ENCODE results near the gene HP1BP3.

The HP1BP3 gene

DNA sequence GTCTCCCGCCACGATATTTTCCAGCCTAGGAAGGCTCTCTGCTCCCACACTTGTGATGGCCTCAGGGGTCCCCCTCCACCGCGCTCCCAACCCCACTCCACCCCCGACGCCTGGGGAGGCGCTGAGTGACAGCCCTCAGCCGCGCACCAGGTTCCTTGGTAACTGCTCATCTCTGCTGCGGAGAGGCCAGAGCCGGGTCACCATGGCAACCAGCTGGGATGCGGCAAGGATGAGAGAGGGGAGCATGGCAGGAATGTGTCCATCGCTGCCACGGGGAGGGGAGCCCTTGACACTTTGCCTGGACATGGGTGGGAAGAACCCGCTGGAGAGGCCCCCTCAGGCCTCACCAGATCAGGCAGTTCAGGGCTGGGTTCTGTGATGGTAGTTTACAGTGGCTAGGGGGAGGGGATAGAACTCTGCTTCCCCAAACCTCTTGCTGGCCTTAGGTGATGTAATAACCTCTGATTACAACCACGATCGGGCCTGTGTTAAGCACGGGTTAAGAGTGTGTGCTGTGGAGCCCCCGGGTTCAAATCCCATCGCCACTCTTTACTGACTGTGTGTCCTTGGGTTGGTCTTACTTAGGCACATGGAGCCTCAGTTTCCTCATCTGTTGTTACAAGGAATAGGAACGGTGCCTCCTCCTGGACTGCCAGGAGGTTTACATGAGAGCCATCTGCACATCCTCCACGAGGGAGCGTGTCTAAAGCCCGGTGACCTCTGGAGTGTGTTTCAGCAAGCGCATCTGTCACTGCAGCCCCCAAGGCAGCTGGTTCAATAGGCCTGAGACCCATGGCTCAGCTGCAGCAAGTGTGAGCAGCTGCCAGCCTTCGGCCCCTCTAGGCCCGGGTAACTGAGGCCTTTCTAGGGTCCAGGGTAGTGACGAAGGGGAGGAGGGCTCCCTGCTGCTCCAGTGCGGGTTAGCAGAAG, 75.6 kb downstream of the HP1BP3 start:
- DNase-seq (ENCODE audit: low read depth), result no peak

DNA sequence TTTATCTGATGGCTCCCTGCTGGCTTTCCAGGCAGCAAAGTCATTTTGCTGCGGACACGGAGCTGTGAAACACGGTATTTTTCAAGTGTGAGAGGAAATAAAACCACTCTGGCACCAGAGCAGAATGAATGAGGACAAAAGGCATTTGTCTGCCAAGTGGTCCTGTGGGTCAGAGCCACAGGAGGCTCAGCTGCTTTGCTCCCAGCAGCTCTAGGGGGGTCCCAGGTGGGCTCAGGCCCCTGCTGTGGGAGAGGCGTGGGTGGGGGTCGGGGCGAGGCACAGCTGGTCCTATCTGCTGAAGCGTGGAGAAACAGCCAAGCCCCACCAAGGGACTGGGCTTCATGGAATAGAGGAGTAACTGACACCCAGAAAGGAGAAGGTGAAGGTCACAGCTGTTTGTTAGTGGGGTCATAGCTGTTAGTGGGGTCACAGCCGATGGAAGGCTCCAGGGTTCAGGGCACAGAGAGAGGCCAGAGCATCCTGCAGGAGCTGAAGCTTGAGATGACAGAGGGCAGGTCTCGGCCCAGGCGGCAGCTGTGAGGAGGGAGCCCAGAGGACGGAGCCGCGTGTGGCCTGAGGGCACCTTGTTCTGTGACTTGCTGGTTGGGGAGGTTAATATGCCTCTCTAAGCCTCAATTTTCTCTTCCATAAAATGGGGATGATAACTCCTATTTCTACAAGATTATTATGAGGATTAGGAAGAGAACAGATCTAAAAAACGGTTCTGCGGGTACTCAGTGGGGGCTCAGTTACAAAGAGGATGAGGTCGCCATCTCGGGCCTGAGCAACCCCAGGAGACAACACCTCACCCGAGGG, 76.4 kb downstream of the HP1BP3 start:
- DNase-seq (ENCODE audit: low read depth), result no peak

DNA sequence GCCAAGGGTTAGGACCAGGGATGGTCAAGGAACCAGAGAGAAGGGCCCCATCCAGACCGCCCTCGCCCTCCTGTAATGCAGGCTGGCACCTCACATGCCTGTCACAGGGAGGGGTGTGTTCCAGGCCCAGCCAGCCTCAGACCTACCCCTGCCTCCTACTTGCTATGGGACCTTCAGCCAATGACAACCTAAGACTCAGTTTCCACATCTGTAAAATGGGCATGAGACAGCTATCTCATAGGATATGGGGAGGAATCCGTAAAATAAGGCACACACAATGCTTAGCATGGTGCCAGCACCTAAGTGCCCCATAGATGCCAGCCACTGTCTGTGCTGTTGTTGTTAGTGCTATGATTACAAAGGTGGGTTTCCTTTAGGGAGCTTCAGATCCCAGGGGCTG, 77.2 kb downstream of the HP1BP3 start:
- DNase-seq (ENCODE audit: low read depth), result no peak

DNA sequence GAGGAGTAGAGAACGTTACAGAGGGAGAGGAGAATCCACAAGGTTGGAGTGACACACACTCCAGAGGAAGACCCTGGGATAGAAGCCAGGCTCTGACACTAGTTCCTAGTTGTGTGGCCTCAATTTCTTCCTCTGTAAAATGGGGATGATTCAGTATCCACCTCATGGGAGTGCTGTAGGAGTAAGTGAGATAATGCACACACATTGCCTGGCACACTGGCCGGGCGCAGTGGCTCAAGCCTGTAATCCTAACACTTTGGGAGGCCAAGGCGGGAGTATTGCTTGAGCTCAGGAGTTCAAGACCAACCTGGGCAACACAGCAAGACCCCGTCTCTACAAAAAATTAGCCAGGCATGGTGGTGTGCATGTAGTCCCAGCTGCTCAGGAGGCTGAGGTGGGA, 78.2 kb downstream of the HP1BP3 start:
- no peak for DNase-seq (ENCODE audit: low read depth)

DNA sequence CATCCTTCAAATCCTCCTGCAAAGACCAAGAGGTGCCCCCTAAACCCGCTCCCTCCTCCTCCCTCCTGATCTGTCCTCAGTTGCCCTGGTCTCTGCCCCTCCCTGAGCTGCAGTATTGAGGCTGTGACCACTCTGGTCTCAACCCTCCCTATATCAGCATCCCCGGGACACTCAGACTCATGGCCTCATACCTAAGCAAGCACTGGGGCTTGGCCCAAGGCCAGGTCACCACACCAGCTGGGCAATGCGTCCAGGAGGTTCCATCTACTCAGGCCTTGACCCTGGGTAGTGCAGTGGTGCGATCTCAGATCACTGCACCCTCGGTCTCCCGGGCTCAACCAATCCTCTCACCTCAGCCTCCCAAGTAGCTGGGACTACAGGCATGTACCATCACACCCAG, 79.0 kb downstream of the HP1BP3 start:
- DNase-seq (ENCODE audit: low read depth), result no peak

DNA sequence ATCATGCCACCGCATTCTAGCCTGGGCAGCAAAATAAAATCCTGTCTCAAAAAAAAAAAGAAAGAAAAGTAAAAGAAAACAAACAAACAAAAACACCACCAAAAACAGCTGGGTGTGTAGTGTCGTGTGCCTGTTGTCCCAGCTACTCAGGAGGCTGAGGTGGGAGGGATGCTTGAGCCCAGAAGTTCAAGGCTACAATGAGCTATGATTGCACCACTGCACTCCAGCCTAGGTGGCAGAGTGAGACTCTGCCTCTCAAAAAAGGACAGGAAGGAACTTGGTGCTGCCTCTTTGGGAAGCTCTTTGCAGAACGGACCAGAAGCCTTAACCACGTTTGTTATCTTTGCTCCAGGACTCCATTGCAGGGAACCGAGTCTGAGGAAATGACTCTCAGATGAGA, 80.3 kb downstream of the HP1BP3 start:
- no peak for DNase-seq (ENCODE audit: low read depth)

DNA sequence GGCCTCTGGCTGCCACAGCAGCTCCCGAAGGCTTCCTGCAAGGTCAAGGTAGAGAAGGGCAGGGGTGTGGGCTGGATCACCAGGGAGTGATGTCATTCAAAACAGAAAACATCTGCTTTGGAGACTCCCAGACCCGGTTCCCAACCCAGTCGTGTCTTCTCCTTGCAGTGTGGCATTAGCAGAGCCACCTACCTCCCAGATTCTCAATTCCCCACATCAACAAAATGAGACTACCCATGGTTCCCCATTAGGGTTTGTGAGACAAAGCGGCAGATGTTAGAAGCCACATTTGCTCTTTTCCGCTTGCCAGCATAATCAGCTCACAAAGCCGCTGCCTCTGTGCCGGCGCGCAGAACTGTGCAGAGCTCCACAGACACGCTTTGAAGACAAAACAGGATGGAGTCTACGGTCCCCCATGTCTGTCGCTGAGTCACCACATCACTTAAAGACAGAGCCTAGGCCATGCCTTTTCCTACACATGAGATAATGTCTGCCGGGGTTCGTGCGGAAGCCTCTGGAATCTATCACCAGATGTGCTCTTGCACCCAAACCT, 81.8 kb downstream of the HP1BP3 start:
- DNase-seq (ENCODE audit: low read depth), result no peak

DNA sequence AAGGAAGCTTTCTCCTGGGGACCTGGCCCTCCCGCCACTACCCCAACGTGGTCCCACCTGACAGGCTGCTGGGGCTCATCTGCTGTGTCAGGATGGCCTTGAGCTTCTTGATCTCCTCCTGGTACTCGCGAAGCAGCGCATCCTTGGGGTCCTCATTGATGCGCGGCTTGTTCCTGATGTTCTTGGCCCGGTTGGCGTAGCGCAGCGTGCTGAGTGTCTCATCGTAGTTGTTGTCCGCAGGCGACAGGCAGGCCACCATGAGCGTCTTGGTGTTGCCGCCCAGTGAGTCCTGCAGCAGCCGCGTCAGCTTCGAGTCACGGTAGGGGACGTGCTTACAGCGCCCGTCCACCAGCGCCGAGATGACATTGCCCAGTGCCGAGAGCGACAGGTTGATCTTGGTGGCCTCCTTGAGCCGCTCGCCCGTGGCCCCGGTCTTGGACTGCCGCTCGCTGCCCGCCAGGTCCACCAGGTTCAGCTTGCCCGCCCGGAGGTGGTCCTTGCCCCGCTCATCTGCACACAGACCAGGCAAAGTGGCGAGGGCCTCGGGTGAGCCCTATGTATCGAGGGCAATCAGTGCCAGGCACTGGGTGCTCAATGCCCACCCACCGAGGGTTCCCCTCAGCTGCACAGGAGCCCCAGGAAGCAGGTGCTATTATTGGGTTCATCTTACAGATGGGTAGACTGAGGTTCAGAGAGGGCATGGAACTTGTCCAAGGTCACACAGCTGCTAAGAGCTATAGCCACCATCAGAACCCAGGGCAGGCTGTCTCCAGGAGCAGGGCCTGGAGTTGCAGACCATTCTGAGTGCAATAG, 82.5 kb downstream of the HP1BP3 start:
- DNase-seq (ENCODE audit: low read depth), result no peak

DNA sequence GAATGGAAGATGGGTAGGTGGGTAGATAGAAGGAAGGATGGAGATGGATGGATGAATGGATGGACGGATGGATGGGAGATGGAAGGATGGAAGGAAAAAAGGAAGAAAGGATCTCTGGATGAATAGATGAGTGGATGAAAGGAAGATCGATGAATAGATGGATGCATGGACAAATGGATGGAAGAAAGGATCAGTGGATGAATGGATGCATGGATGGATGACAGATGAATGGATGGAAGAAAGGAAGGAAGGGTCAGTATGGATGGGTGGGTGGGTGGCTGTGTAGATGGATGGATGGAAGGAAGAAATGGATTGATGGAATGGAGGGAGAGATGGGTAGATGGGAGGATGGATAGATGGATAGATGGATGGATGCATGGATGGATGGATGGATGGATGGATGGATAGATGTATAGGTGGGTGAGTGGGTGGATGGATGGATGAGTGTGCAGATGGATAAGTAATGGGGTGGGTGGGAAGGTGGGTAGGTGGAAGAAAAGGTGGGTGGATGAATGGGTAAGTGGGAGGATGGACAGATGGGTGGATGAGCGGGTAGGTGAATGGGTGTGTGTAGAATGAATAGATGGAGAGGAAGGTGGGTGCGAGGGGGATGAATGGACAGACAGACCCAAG, 83.9 kb downstream of the HP1BP3 start:
- no peak for DNase-seq (ENCODE audit: low read depth)

DNA sequence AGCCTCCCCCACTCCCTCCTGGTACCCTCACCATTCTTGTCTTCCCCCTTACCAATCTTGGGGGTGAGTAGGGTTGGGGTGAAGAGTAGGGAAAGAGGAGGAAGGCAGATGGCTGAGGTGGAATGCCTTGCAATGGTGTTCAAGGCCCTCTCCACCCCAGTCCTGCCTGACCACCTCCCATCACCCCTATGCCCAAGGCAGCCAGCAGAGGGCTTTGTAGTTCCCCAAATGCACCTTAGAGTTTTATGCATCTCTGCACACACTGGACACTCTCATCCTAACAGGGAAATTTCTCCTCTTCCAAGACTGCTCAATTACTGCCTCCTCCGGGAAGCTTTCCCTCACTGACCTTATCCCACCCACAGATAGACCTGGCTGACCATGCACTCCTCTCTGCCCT, 84.7 kb downstream of the HP1BP3 start:
- no peak for DNase-seq (ENCODE audit: low read depth)

DNA sequence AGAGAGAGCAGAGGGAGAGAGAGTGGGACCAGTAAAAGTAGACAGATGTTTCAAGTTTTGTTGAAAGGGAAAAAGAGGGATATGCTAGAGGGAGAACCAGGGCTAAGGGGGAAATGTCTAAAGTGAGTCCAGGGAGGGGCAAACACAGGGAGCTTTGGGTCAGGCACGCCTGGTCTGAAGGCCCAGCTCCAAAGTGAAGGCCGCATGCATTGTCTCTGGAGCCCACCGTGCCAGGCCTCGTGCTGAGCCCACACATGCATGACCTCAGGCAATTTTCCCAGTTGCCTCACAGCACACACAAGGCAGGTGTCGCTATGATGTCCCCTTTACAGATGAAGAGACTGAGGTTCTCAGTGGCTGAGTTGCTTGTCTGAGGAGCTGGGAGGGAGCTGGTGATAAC, 85.3 kb downstream of the HP1BP3 start:
- no peak for DNase-seq (ENCODE audit: low read depth)

DNA sequence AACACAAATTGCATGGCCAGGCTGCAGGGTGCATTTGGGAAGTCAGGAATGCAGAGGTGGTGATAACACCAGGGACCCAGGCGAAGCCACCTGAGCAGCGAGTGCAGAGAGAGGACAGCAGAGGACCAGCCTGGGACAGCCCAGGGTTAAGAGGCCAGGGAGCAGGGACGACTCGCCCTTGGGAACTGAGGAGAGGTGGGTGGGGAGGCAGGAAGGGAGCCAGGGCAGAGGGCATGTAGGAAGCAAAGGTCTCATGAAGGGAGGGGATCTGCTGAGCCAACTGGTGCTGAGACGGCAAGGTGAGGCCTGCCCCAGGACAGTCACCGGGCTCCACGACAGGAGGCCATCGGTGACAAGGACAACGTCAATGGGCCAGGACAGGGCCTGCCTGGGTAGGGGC, 85.7 kb downstream of the HP1BP3 start:
- no peak for DNase-seq (ENCODE audit: low read depth)

DNA sequence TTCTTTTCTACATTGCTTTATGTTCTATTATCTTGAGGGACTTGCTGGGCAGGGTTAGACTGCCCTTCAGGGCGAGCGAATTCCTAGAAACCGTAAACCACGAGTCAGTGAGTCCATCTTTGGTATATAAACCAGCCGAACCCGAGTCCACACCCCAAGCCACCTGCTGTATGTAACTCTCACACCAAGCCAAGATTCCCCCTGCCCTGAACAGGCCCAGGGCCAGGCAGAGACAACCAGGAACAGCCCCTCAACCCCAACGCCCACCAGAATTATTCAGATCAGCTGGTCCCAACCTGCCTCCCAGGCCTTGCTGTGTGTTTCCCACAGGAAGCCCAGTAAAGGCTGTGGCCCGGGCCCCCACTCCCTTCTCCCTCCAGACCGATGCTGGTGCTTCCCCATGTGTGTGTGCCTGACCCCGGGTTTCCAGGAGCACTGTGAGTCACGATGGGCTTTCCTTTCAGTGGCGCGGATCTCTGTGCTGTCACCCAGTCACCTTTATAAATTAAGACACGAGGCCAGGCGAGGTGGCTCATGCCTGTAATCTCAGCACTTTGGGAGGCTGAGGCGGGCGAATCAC, 86.4 kb downstream of the HP1BP3 start:
- no peak for DNase-seq (ENCODE audit: low read depth)

DNA sequence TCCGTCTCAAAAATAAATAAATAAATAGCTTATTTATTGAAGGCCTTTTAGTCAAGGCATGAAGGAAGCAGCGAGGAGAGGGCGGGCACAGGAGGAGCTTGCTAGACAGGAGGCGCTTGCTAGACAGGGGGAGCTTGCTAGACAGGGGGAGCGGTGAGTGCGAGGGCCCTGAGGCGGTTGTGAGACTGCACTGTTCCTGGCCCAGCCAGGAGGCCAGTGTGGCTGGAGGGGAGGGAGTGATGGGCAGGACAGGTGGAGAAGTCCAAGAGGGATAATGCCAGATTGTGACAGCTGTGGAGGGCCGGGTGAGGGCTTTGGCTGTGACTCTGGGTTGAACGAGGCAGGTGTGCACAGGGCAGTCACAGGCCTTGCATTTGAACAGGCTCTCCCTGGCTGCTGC, 87.5 kb downstream of the HP1BP3 start:
- DNase-seq (ENCODE audit: low read depth), result no peak

DNA sequence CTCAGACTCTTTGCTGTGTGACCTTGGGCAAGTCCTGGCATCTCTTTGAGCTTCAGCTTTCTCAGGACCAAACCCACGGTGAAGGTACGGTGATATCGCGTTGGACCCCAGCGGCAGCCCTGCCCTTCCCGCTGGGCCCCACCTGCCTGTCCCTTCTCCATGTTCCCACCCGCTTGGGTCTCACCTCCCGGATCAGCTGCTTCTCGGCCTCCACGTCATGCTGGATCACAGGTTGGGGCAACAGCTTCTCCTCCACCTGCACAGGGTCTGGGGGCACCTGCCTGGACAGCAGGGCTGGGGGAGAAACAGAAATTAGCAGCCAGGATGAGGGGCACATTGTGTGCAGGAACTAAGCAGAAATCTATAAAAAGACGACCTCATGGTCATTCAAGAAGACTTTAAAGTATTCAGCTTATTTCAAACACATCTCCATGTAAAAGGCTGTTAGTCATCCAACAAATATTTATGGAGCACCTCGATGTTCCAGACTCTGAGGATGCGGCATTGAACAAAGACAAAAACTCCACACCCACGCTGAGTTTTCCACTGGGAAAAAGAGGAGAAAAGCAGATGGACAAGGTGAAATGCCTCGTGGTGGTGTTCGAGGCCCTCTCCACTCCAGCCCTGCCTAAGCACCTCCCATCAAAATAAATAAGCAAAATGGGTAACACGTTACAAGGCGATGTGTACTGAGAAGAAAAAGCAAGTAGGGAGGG, 88.8 kb downstream of the HP1BP3 start:
- no peak for DNase-seq (ENCODE audit: low read depth)

DNA sequence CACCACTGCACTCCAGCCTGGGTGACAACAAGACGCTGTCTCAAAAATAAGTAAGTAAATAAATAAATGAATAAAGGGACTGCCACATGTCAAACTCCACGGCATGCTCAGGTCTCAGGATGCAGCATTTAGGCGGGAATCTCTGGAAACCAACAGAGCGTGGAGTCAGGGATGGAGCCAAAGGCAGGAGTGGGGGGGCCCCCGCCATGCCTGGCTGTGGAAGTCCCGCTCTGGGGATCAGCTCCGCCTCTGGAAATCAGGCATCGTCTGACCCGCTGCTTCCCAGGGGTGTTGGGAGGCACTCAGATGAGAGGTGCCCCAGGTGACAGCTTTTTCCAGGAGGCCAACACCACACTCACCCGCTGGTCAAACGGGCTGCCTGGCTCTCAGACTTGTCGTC, 89.5 kb downstream of the HP1BP3 start:
- no peak for DNase-seq (ENCODE audit: low read depth)

DNA sequence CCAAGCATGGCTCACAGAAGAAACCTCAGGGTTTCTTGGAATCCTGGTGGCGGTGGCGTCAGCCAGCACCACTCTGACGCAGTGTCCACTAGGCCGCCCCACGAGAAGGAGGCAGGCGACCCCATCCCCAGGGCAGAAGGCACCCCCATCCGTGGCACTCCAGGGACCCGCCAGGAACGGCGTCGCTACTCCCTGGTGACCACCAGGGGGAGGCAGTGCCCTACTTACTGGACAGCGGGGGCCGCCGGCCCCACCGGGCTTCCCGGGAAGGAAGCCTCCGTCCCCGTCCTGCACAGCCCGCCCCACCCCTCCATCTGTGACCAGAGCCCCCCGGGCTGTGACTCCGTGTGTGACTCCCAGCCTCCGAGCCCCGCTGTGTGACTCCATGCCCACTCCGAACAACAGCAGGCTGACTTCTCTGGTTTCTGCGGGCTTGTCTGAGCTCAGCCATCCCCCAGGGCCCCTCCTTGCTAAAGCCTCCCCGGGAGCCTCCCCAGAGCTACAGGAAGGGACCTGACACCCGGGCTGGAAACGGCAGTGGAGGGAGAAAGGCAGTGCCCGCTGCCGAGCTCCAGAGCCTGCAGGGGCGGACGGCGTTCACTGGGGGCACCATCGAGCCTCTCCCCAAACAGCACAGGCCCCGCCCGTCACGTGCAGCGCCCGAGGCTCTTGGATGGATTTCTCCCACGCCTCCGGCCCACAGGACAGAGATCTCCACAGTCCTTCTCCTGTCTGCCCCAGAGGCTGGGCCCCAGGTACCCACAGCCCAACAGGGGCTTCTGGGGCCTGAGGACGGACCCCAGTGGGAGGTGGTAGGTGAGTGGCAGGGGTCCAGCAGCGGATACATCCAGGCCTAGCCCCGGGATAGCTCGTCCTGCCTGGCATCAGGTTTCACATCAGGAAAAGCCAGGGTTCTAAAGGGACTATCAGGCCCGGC, 90.4 kb downstream of the HP1BP3 start:
- peak; percentile 52 for DNase-seq (ENCODE audit: low read depth)

DNA sequence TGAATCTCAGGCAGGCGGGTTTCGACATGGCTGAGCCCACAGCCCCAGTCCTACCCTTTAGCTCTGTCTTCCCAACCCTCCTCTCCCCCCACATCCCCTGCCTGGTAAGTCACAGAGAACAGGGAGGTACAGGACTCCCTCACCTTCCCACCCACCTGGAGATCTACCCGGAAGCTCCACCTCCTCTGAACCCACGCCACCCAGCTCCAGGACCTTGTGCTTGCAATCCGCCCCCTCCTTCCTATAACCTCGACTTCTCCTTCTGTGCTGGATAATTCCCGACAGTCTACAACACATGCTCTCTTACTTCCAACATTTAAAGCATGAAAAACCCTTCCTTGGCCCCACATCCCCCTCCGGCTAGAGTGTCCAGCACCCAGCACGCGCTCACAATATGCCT, 91.6 kb downstream of the HP1BP3 start:
- no peak for DNase-seq (ENCODE audit: low read depth)

DNA sequence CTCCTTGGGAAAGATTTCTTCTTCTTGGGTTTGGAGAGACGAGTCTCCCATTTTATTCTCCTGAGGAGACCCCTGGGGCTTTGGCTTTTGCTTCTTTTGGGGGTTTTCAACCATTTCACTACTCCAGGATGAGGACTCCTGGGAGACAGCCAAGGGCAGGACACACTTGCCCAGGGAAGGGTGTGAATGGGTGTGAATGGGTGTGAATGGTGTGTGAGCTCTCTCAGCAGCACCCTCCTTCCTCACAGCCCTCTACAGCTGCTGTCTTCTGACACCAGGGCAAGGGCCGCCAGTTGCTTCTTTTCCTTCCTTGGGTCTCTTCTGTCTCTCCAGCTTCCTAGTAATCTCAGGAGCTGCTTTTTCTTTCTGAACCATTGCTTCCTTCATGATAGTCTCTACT, 93.5 kb downstream of the HP1BP3 start:
- DNase-seq (ENCODE audit: low read depth), result no peak
